MCF 10A (cell line): Measurements from ENCODE around the gene MPP2. TPM values are rescaled to one million over a fixed set of nuclear protein-coding genes. Genes with fewer than 3 reads are reported as not detected.
"Not testable (repeated sequence)": the region's sequence is repeated elsewhere in the genome, so short reads cannot be mapped to it uniquely, and the experiment has no call there.

Experiments used
- BruUV-seq: library from RNA; stranded (reverse); fragments of 400-500 nt; replicated peaks from 2 replicates; lab custom pipeline; 2021; lab: Mats Ljungman, UMichigan
- CTCF ChIA-PET: fragments of 300-600 bp; sonication (Branson Sonifier 250); formaldehyde crosslinking; extraction: SDS; loops from one replicate; lab custom pipeline; 2021; ENCODE audit warnings: antibody characterized with exemption, inconsistent platforms; lab: Yijun Ruan, JAX
- POLR2A ChIA-PET: fragments of 300-600, 350-650 bp; sonication (Branson Sonifier 250); formaldehyde crosslinking; extraction: SDS; loops from one replicate; lab custom pipeline; 2020; ENCODE audit warnings: antibody characterized with exemption, inconsistent platforms; lab: Yijun Ruan, JAX
- DNase-seq: peaks from one replicate; pipeline ENCODE4 v3.0.0-alpha.2; 2018; ENCODE audit not compliant: unreplicated experiment
- H3K27ac Mint-ChIP-seq: one replicate; pipeline ENCODE4 v1.8.0; 2022; ENCODE audit warnings: mild to moderate bottlenecking, low read depth, mixed read lengths; ENCODE audit not compliant: unreplicated experiment
- H3K27me3 Mint-ChIP-seq: one replicate; pipeline ENCODE4 v1.8.0; 2022; ENCODE audit warnings: mixed read lengths; ENCODE audit not compliant: insufficient read depth, unreplicated experiment
- H3K36me3 Mint-ChIP-seq: one replicate; pipeline ENCODE4 v1.8.0; 2022; ENCODE audit warnings: mild to moderate bottlenecking, moderate library complexity, mixed read lengths; ENCODE audit not compliant: insufficient read depth, unreplicated experiment
- H3K4me1 Mint-ChIP-seq: one replicate; pipeline ENCODE4 v1.8.0; 2022; ENCODE audit warnings: mixed read lengths; ENCODE audit not compliant: insufficient read depth, unreplicated experiment
- H3K4me3 Mint-ChIP-seq: one replicate; pipeline ENCODE4 v1.8.0; 2022; ENCODE audit warnings: mild to moderate bottlenecking, moderate library complexity, mixed read lengths; ENCODE audit not compliant: unreplicated experiment
- H3K9me3 Mint-ChIP-seq: one replicate; pipeline ENCODE4 v1.8.0; 2022; ENCODE audit warnings: mixed read lengths; ENCODE audit not compliant: unreplicated experiment
- CTCF ChIP-seq: fragments of 200-600 bp; IDR thresholded peaks from one replicate; pipeline ENCODE4 v1.8.0; 2022; ENCODE audit warnings: antibody characterized with exemption, mild to moderate bottlenecking; ENCODE audit not compliant: unreplicated experiment
- intact Hi-C: fragments of 100-400 bp; cut with micrococcal nuclease; formaldehyde crosslinking; loops from 2 replicates; pipeline ENCODE4 v1.14.1; 2022
- total RNA-seq: library from RNA; stranded (reverse); gene quantifications from 2 replicates; pipeline ENCODE4 v1.2.3, GENCODE V29; 2022

Gene MPP2
- total RNA-seq, 1 experiment from 2014 or later: not detected

GRCh38 chr17:43932357-43932756, 25.0 kb upstream of the MPP2 start:
- TF ChIP-seq CTCF: no peak
- no peak overlapping the region for H3K4me3 Mint-ChIP-seq
- DNase-seq: no peak
- H3K27me3 Mint-ChIP-seq: peaks cover 32% of the 10 kb centered on the region
- peaks cover 4% of the 10 kb centered on the region for H3K4me1 Mint-ChIP-seq
- no peaks in the 10 kb centered on the region for H3K9me3 Mint-ChIP-seq
- H3K27ac Mint-ChIP-seq: no peak overlapping the region
- no TSS peak for BruUV-seq
- intact Hi-C loops: no loop called here
- no peaks in the 10 kb centered on the region for H3K36me3 Mint-ChIP-seq
- ChIA-PET CTCF (no interaction called here), POLR2A (no interaction called here)

GRCh38 chr17:43931062-43931571, 23.8 kb upstream of the MPP2 start:
- no peaks in the 10 kb centered on the region for H3K9me3 Mint-ChIP-seq
- H3K27ac Mint-ChIP-seq: no peak overlapping the region
- ChIA-PET POLR2A (interaction anchor here (0.6 kb wide), 1 partner anchor 36 kb away, joined by 4 read pairs; no protein-coding TSS in a partner anchor), CTCF (interaction anchor here (0.5 to 2.4 kb wide), 4 partner anchors 9 to 738 kb away, joined by 3 to 10 read pairs (median 3); no protein-coding TSS in a partner anchor)
- intact Hi-C loops: no loop called here
- H3K4me1 Mint-ChIP-seq: no peaks in the 10 kb centered on the region
- BruUV-seq: no TSS peak
- peaks cover 38% of the 10 kb centered on the region for H3K27me3 Mint-ChIP-seq
- H3K36me3 Mint-ChIP-seq: no peaks in the 10 kb centered on the region
- TF ChIP-seq CTCF: no peak
- no peak for DNase-seq
- no peak overlapping the region for H3K4me3 Mint-ChIP-seq

- H3K27ac Mint-ChIP-seq: no peak overlapping the region
- no peak for TF ChIP-seq CTCF
- no peaks in the 10 kb centered on the region for H3K36me3 Mint-ChIP-seq
- H3K9me3 Mint-ChIP-seq: no peaks in the 10 kb centered on the region
- H3K4me3 Mint-ChIP-seq: no peak overlapping the region
- no peak for DNase-seq
- peaks cover 57% of the 10 kb centered on the region for H3K27me3 Mint-ChIP-seq
- ChIA-PET POLR2A (no interaction called here), CTCF (interaction anchor here (0.6 to 1.7 kb wide), 4 partner anchors 15 to 268 kb away, joined by 3 to 4 read pairs (median 4); no protein-coding TSS in a partner anchor)
- intact Hi-C loops: no loop called here
- H3K4me1 Mint-ChIP-seq: no peaks in the 10 kb centered on the region
- BruUV-seq: no TSS peak
Measured at GRCh38 chr17:43928609-43929008, 21.3 kb upstream of the MPP2 start.

- DNase-seq, intact Hi-C loops, H3K9me3 Mint-ChIP-seq, H3K36me3 Mint-ChIP-seq, H3K27ac Mint-ChIP-seq, BruUV-seq, H3K4me1 Mint-ChIP-seq, POLR2A ChIA-PET, H3K4me3 Mint-ChIP-seq: not testable (repeated sequence)
- CTCF ChIA-PET: interaction anchor here (0.6 to 1.7 kb wide), 3 partner anchors 16 to 267 kb away, joined by 3 to 4 read pairs (median 3); no protein-coding TSS in a partner anchor
- H3K27me3 Mint-ChIP-seq: peaks cover 64% of the 10 kb centered on the region
Measured at GRCh38 chr17:43927929-43928328, 20.6 kb upstream of the MPP2 start.
